Caco-2 (cell line): ENCODE measurements around the gene TMEM91. TPM values are rescaled to one million over a fixed set of nuclear protein-coding genes. Genes with fewer than 3 reads are reported as not detected.
A peak's percentile ranks its signal among the peaks of the same experiment; 100 is the strongest.

ENCODE experiments used
- BruUV-seq: library from RNA; stranded (reverse); fragments of 400-500 nt; replicated peaks from 2 replicates; lab custom pipeline; 2021; lab: Mats Ljungman, UMichigan
- CTCF ChIA-PET: fragments of 300-600 bp; sonication (Branson Sonifier 250); formaldehyde crosslinking; loops from one replicate; lab custom pipeline; 2022; ENCODE audit warnings: antibody characterized with exemption; lab: Charles Lee
- POLR2A ChIA-PET: fragments of 300-600 bp; sonication (Branson Sonifier 250); formaldehyde crosslinking; loops from one replicate; lab custom pipeline; 2022; ENCODE audit warnings: antibody characterized with exemption; lab: Charles Lee
- DNase-seq, 2 experiments: peaks; one replicate each; pipeline versions ENCODE4 v3.0.0 to v3.0.0-alpha.2; 2020 to 2022
- H3K27me3 ChIP-seq: replicated peaks from 2 replicates; pipeline ENCODE4 v1.6.0; 2011; ENCODE audit warnings: low read length; ENCODE audit not compliant: control insufficient read depth, insufficient read depth
- H3K36me3 ChIP-seq: 2 replicates; pipeline ENCODE4 v1.5.1; 2011; ENCODE audit warnings: low read length; ENCODE audit not compliant: control insufficient read depth, insufficient read depth
- H3K4me1 ChIP-seq: fragments of 250-450 bp; sonication (Bioruptor Pico); 2 replicates; pipeline ENCODE4 v1.5.1; 2020; ENCODE audit warnings: mild to moderate bottlenecking
- H3K4me3 ChIP-seq: 2 replicates; pipeline ENCODE4 v1.5.1; 2011; ENCODE audit warnings: low read depth, mild to moderate bottlenecking, control low read depth, low read length
- H3K9me3 ChIP-seq: fragments of 250-450 bp; sonication (Bioruptor Pico); 2 replicates; pipeline ENCODE4 v1.5.1; 2020; ENCODE audit warnings: mild to moderate bottlenecking, moderate library complexity
- H3K27ac Mint-ChIP-seq: one replicate; pipeline ENCODE4 v1.8.0; 2022; ENCODE audit warnings: mixed read lengths; ENCODE audit not compliant: unreplicated experiment
- H3K27me3 Mint-ChIP-seq: one replicate; pipeline ENCODE4 v1.8.0; 2022; ENCODE audit warnings: mixed read lengths; ENCODE audit not compliant: insufficient read depth, unreplicated experiment
- H3K36me3 Mint-ChIP-seq: one replicate; pipeline ENCODE4 v1.8.0; 2022; ENCODE audit warnings: mild to moderate bottlenecking, mixed read lengths; ENCODE audit not compliant: insufficient read depth, unreplicated experiment
- H3K4me1 Mint-ChIP-seq: one replicate; pipeline ENCODE4 v1.8.0; 2022; ENCODE audit warnings: low read depth, mixed read lengths; ENCODE audit not compliant: unreplicated experiment
- H3K4me3 Mint-ChIP-seq: one replicate; pipeline ENCODE4 v1.8.0; 2022; ENCODE audit warnings: mild to moderate bottlenecking, moderate library complexity, mixed read lengths; ENCODE audit not compliant: unreplicated experiment
- H3K9me3 Mint-ChIP-seq: one replicate; pipeline ENCODE4 v1.8.0; 2022; ENCODE audit warnings: mixed read lengths; ENCODE audit not compliant: unreplicated experiment
- intact Hi-C: fragments of 100-400 bp; cut with micrococcal nuclease; formaldehyde crosslinking; loops from one replicate; pipeline ENCODE4 v1.10.0; 2022; ENCODE audit not compliant: unreplicated experiment
- total RNA-seq: library from RNA; stranded (reverse); gene quantifications from 2 replicates; pipeline ENCODE4 v1.2.3, GENCODE V29; 2022
- TF ChIP-seq, protein P1 (sequence below), 2 experiments: fragments of 200-600 bp in 1 of 2; IDR thresholded peaks; 1 replicate in 1 of 2; 2 replicates in 1 of 2; pipeline versions ENCODE4 v1.5.1 to v1.8.0; 2011 to 2022; ENCODE audit warnings: antibody characterized with exemption in 1 of 2, control low read depth in 1 of 2, inconsistent platforms in 1 of 2, low read depth in 1 of 2, low read length in 1 of 2, mild to moderate bottlenecking in 1 of 2, moderate library complexity in 1 of 2; ENCODE audit not compliant: insufficient read depth in 1 of 2, severe bottlenecking in 1 of 2, unreplicated experiment in 1 of 2

Gene TMEM91
- total RNA-seq, 1 experiment from 2014 or later: 1.4 TPM

DNA sequence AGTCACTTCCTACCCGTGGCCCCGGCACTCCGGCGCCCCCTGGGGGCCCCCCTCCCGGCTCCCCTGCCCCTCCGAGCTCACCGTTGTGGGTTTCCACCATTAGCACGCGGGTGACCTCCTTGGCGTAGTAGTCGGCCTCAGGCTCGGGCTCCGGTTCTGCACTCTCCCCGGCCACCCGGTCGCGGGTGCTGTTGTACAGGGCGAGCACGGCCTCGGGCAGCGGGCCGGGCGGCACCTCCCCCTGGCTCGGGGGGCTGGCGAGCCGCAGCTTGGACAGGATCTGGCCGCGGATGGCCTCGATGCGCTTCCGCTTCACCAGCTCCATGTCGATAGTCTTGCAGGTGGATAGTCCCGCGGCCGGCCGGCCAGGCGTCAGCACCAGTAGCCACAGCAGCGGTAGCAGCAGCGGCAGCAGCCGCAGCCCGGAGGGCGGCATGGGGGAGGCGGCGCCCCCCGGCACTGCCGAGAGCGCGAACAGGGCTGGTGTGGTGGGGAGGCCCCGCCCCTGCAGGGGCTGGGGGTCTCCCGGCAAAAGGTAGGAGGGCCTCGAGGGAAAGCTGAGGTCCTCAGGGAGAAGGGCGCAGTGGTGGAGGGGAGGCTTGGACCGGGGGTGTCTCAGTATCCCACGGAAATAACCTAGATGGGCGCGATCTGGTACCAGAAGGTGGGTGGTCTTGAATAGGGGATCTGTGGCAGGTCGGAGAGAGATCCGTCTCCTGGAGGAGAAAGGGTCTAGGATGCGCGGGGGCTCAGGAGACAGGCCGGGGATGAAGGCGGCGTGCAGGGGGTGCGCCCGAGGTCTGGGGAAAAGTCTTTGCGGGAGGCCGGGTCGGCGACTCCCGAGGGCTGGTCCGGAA, 23.5 kb upstream of the TMEM91 start:
- ChIA-PET POLR2A (interaction anchor here (0.6 to 2.0 kb wide), 5 partner anchors 11 to 149 kb away, joined by 3 to 17 read pairs (median 5); partner anchors contain the start of gene B9D2), CTCF (interaction anchor here (0.6 to 2.2 kb wide), 18 partner anchors 11 to 450 kb away, joined by 3 to 31 read pairs (median 4); partner anchors contain the start of genes B9D2 and HNRNPUL1)
- peak overlapping the region; percentile 73 for H3K4me3 ChIP-seq
- H3K9me3 ChIP-seq: no peaks in the 10 kb centered on the region
- BruUV-seq: no TSS peak
- H3K27me3 Mint-ChIP-seq: peaks cover 11% of the 10 kb centered on the region
- no peaks in the 10 kb centered on the region for H3K9me3 Mint-ChIP-seq
- peaks cover 24% of the 10 kb centered on the region for H3K4me1 Mint-ChIP-seq
- peaks cover 16% of the 10 kb centered on the region for H3K36me3 Mint-ChIP-seq
- peak overlapping the region; percentile 21 for H3K27ac Mint-ChIP-seq
- peak; percentile 64 to 83 for DNase-seq
- H3K4me1 ChIP-seq: peaks cover 4% of the 10 kb centered on the region; the same call in 1 of the 2 replicates
- intact Hi-C loops: loop anchor here (1.0 kb wide), 2 partner anchors 12 to 43 kb away; partner anchors contain the start of gene CCDC97
- peak overlapping the region; percentile 83 for H3K4me3 Mint-ChIP-seq
- no peaks in the 10 kb centered on the region; the same call in 1 of the 2 replicates for H3K27me3 ChIP-seq
- no peaks in the 10 kb centered on the region for H3K36me3 ChIP-seq
- TF ChIP-seq, protein P1, sequence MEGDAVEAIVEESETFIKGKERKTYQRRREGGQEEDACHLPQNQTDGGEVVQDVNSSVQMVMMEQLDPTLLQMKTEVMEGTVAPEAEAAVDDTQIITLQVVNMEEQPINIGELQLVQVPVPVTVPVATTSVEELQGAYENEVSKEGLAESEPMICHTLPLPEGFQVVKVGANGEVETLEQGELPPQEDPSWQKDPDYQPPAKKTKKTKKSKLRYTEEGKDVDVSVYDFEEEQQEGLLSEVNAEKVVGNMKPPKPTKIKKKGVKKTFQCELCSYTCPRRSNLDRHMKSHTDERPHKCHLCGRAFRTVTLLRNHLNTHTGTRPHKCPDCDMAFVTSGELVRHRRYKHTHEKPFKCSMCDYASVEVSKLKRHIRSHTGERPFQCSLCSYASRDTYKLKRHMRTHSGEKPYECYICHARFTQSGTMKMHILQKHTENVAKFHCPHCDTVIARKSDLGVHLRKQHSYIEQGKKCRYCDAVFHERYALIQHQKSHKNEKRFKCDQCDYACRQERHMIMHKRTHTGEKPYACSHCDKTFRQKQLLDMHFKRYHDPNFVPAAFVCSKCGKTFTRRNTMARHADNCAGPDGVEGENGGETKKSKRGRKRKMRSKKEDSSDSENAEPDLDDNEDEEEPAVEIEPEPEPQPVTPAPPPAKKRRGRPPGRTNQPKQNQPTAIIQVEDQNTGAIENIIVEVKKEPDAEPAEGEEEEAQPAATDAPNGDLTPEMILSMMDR (IDR thresholded peaks at IDR 0.05; ENCODE audit: insufficient read depth in 1 of 2, low read depth in 1 of 2, low read length in 1 of 2, severe bottlenecking in 1 of 2, unreplicated experiment in 1 of 2): peak; percentile 70 to 86

DNA sequence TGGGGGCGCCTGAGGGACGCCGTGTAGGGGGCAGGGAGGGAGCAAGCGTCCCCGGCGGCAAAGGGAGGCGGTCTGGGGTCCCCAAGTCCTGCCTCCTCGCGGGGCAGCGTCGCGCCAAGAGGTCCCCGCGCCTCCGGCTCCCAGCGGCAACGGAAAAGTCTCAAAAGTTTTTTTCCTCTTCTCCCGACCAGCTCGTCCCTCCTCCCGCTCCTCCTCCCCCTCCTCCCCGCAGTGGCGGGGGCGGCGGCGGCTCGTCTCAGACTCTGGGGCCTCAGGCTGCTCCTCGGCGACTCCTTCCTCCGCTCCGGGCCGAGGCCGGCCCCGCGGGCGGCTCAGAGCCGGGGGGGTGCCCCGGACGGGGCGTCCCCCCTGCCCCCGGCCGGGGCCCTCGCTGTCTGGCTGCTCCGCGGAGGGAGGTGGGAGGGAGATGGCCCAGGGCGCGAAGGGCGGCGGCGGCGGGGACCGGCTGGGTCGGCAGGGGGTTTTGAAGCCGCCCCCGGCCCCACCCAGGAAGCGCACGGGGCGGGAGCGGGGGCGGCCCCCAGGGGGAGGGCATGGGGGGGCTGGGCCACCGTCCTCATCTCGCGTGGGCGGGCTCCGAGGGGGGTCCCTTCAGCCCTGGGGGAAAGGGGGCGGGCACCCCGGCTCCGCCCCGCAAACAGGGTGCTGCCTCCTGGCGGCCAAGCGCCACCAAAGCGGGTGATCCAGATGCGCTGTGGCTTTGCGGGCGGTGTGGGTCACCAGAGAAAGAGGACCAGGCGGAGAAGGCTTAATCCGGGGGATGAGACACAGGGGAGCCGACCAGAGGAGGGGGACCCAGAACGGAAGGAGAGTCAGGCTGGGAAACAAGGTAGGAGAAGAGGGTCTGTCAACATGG, 22.6 kb upstream of the TMEM91 start, which contains the start of gene TGFB1:
TGFB1 (minus strand) TSS at position 457 of the 877 bp plus-strand sequence. CDS start 878 bp downstream, outside the sequence.
- H3K4me3 ChIP-seq: peak within 1 kb of the TSS; percentile 73
- ChIA-PET POLR2A (interaction anchor here (0.7 to 2.0 kb wide), 2 partner anchors 10 to 12 kb away, joined by 8 to 17 read pairs; partner anchors contain the start of gene B9D2), CTCF (interaction anchor here (0.6 to 2.2 kb wide), 6 partner anchors 10 to 89 kb away, joined by 3 to 31 read pairs (median 4); partner anchors contain the start of genes B9D2 and HNRNPUL1)
- H3K27me3 Mint-ChIP-seq: peaks cover 11% of the 10 kb centered on the region
- no peaks in the 10 kb centered on the region for H3K9me3 Mint-ChIP-seq
- H3K36me3 Mint-ChIP-seq: peaks cover 16% of the 10 kb centered on the region
- no peaks in the 10 kb centered on the region for H3K9me3 ChIP-seq
- TF ChIP-seq, protein P1 (IDR thresholded peaks at IDR 0.05; ENCODE audit: insufficient read depth in 1 of 2, low read depth in 1 of 2, low read length in 1 of 2, severe bottlenecking in 1 of 2, unreplicated experiment in 1 of 2): peak; percentile 96
- no peaks in the 10 kb centered on the region; the same call in 1 of the 2 replicates for H3K27me3 ChIP-seq
- no peaks in the 10 kb centered on the region for H3K36me3 ChIP-seq
- peak within 1 kb of the TSS; percentile 83 for H3K4me3 Mint-ChIP-seq
- intact Hi-C loops: loop anchor here (1.0 kb wide), 2 partner anchors 10 to 43 kb away; partner anchors contain the start of gene CCDC97
- peaks cover 24% of the 10 kb centered on the region for H3K4me1 Mint-ChIP-seq
- DNase-seq: peak; percentile 77 to 87
- BruUV-seq: TSS peak; percentile 82
- H3K27ac Mint-ChIP-seq: peak within 1 kb of the TSS; percentile 23
- peaks cover 4% of the 10 kb centered on the region; the same call in 1 of the 2 replicates for H3K4me1 ChIP-seq
